Stomach smooth muscle (tissue), 2 donors: ENCODE data around the gene INPP4A.

Experiments used
- H3K27ac ChIP-seq: one replicate; pipeline ENCODE4 v1.7.0; 2013; ENCODE audit warnings: mild to moderate bottlenecking, low read length, inconsistent platforms
- H3K27me3 ChIP-seq, 2 donors: one replicate each; pipeline ENCODE4 v1.7.0; 2013; ENCODE audit warnings: low read length in 2 of 2; ENCODE audit not compliant: insufficient read depth in 2 of 2, control insufficient read depth in 1 of 2
- H3K36me3 ChIP-seq, 2 donors: one replicate each; pipeline ENCODE4 v1.7.0; 2013; ENCODE audit warnings: low read length in 2 of 2; ENCODE audit not compliant: control insufficient read depth in 2 of 2, insufficient read depth in 2 of 2
- H3K4me1 ChIP-seq: one replicate; pipeline ENCODE4 v1.7.0; 2013; ENCODE audit warnings: low read length; ENCODE audit not compliant: control insufficient read depth, insufficient read depth
- H3K4me3 ChIP-seq, 2 donors: one replicate each; pipeline ENCODE4 v1.7.0; 2013; ENCODE audit warnings: low read length in 2 of 2
- H3K9ac ChIP-seq, 2 donors: one replicate each; pipeline ENCODE4 v1.7.0; 2013; ENCODE audit warnings: low read length in 2 of 2, mild to moderate bottlenecking in 1 of 2
- H3K9me3 ChIP-seq, 2 donors: one replicate each; pipeline ENCODE4 v1.7.0; 2013; ENCODE audit warnings: low read length in 2 of 2; ENCODE audit not compliant: control insufficient read depth in 2 of 2
- donor health status: healthy.
- donor health status: Pancreatic carcinoma.

INPP4A gene

GRCh38 chr2:98643496-98644100 is 198.9 kb downstream of the INPP4A start:
- H3K4me1 ChIP-seq: no peaks in the 10 kb centered on the region
- H3K36me3 ChIP-seq: peaks cover 18 to 19% of the 10 kb centered on the region in 2 donors
- no peak overlapping the region for H3K4me3 ChIP-seq
- H3K9ac ChIP-seq: no peak overlapping the region
- no peak overlapping the region for H3K27ac ChIP-seq
- H3K9me3 ChIP-seq: no peaks in the 10 kb centered on the region
- no peaks in the 10 kb centered on the region for H3K27me3 ChIP-seq
